GM15510 (cell line): ENCODE data around the gene KNDC1.

Source experiments
- POLR2A ChIP-seq: IDR thresholded peaks from 3 replicates; pipeline ENCODE4 v1.6.1; 2011; ENCODE audit warnings: borderline replicate concordance; ENCODE audit not compliant: insufficient read length; ENCODE audit errors: extremely low read depth

KNDC1 gene, protein sequence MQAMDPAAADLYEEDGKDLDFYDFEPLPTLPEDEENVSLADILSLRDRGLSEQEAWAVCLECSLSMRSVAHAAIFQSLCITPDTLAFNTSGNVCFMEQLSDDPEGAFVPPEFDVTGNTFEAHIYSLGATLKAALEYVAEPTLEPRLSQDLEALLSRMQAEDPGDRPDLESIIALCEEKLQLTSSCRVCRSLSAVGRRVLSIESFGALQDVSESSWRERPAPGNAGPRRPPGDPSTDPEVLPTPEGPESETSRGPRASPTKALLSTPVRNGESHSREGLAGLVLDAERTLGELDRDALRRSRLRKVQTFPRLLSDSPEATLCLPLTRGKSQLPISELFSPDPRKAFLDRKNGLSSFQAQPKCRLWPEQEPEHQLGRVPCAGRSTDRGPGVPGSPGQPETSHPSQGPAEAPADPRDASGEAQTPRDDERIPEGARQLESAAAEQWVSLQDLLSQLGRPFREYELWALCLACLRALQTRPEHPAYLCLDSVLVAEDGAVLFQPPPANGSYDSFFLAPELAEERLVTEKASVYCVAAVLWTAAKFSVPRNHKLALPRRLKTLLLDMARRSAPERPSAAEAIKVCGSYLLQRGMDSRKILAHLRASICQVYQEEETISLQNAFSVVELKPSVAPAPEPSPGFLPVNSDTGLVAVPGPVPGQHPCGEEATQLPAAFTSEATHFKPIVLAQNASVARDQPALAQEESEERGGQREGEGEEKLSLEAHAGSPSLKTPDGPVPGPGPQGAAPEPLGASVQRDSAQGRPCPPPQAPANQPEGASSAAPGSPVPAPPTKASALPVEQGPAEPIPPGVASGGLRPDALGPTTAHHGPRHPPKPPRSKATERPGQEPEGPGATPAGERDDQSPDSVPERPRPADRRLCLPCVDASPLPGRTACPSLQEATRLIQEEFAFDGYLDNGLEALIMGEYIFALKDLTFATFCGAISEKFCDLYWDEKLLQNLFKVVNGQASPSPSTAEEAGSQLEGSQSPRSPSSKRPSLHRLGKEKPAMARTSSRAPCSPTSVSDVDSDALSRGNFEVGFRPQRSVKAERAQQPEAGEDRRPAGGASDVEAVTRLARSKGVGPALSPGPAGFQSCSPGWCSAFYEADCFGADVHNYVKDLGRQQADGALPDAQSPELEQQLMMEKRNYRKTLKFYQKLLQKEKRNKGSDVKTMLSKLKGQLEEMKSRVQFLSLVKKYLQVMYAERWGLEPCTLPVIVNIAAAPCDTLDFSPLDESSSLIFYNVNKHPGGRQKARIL (N-terminal part only)

DNA sequence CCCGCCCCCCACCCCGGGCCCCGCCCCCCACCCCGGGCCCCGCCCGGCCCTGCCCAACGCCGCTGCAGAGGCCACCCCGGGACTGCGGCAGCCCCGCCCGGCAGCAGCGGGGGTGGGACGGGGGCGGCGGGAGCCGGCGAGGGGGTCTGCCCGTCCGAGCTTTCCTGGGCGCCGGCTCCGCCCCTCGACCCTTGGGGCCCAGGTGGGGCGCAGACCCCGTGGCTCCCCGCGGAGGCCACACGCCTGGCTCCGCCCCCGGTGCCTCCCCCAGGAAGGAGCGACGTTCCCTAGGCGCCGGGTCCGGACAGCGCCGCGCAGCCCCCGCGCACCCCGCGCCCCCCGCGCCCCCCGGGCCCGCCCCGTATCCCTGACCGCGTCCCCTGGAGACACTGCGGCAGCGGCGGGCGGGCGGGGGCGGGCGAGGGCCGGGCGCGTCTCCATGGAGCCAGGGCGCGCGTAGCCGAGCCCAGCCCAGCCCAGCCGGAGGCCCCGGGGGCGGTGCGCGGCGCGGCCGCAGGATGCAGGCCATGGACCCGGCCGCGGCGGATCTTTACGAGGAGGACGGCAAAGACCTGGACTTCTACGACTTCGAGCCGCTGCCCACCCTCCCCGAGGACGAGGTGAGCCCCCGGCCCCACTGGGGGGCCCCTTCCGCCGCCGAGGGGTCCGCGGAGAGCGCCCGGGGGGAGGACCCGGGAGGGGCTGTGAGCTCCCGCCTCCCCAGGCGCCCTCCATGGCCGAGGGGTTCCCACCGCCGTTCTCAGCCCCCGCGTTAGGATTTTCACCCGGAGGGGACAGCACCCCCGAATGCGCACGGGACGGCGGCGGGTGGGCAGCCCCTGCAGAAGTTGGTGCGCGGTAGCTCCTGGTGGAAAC, at the start of gene KNDC1:
TSS of gene KNDC1 (plus strand) at position 270 of the 876 bp plus-strand sequence. CDS start at position 519, 249 bp downstream.
- TF ChIP-seq POLR2A = no peak

DNA sequence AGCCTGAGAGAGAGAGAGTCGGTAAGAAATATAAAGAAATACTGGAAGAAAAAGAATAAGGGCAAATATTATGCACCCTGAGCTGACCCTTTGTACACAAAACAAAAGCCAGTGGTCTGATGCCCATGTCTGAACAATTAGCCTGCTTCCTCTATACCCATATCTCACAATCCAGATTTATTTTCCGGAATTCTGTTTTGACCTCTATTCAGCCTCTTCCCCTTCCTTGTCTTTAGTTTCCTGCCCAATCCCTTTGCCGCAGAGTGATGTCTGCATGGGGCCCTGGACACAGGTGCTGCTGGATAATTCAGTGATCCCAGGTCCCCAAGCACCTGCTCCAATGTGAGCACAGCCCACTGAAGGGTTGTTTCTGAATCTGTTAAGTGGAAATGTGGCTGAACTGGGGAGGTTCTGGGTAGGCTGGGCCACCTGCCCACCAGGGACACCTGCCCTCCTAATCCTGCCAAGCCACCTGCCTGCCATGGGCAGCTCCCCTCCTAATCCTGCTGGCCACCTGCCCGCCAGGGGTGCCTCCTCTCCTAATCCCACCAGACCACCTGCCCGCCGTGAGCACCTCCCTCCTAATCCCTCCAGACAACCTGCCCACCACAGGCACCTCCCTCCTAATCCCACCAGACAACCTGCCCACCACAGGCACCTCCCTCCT, 49.3 kb upstream of the KNDC1 start:
- no peak for TF ChIP-seq POLR2A

DNA sequence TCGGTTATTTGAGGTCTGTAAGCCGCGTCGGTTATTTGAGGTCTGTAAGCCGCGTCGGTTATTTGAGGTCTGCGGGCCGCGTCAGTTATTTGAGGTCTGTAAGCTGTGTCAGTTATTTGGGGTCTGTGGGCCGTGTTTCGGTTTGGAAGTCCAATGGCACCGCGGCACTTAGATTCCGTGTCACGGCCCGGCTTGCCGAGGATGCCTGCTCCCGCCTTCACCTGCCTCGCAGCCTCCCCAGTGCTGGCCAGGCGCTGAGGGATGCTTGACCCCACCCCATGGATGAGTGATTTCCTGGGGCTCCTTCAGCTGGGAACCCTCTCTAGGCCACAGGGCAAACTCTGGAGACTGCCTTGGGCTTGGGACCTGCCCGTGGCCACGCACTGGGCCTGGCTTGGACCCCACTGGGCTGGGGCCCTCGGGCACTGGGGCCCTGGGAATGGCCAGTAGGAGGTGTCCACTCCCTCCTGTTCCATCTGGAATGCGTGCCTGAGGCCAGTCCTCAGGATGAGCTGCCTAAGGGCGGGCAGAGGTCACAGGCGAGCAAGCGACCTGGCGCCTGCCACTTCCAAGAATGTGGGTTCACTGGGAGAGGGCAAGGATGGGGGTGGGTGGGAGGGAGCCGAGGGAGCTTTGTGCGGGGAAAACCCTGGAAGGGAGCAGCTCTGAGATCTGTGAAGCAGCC, 46.7 kb upstream of the KNDC1 start:
- no peak for TF ChIP-seq POLR2A

DNA sequence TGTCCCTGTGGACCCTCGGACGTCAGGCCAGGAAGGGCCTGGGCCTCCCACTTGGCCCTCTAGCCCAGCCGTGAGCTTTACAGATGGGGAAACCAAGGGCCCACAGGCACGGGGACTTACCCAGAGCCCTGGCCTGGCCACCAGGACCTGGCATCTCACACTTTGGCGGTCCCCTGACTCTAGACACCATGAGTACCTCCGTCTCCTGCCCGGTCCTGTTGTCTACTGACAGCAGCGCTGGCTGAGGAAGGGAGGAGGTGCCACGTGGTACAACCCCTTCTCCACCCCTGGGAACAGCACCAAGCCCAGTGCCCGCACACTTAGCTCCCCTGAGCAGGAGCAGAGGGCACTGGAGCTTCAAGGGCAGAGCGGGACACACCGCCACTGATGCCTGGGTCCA, 46.2 kb upstream of the KNDC1 start:
- no peak for TF ChIP-seq POLR2A

DNA sequence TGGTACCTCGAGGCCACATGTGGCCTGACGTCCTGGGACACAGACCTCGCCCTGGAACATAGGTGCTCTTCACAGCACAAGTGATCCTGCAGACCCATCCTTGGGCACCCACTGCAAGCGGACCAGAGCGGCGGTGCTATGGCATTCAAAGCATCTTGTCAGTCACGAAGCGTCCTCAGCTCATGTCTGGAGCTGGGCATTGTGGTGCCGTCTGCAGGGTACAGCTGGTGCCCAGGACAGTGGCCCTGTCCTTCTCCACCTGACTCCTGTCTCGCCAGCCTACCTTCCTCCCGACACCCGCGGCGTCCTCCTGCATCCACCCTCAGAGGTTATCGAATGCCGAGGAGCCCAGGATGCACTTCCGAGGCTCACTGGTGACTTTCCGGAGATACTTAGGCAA, 45.8 kb upstream of the KNDC1 start:
- no peak for TF ChIP-seq POLR2A

DNA sequence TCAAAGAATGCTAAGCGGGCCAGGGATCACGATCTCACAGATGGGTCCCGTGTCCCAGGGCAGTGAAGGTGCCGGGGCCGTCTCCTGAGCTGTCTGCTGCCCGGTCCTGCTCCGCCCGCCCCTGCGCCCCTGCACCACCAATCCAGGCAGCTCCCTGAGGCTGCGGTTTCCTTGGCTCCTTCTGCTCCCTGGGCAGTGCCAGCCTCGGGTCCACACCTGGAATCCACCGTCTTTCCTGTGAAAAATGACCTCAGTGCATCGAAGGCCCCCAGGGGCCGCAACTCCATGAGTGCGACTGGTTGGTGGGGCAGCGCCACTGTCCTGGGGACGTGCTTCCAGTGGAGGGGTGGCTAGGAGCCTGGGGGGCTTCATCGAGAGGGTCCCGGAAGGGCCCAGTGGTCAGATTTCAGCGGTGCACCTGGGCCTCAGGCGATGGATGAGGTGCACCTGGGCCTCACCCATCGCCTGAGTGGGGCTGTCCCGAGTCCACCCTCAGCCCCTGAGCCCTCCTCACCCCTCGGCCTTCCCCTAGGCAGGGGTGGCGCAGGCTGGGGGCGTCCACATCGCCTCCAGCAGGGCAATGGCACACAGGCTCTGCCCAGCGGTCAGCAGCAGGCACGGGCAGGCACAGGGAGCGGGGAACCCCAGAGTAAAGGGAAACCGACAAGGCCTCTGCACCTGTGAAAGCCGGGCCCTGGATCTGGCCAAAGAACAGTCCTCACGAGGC, 45.1 kb upstream of the KNDC1 start:
- no peak for TF ChIP-seq POLR2A

DNA sequence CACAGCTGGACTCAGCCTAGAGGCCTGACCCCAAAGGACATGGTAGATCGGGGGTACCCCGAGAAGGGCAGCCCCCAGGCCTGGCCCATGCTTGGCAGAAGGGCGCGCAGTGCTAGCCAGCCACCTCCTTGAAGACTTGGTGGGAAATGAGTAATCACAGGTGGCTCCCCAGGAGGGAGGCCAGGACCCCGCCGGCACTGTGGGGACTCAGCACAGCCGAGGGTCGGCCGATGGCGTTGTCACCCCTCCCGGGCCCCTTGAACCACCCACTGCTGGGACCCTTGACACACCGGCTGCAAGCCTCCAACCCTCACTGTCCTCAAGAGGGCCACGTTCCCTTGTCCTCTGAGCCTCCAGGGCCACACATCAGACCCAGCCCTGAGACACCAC, 44.6 kb upstream of the KNDC1 start:
- no peak for TF ChIP-seq POLR2A

DNA sequence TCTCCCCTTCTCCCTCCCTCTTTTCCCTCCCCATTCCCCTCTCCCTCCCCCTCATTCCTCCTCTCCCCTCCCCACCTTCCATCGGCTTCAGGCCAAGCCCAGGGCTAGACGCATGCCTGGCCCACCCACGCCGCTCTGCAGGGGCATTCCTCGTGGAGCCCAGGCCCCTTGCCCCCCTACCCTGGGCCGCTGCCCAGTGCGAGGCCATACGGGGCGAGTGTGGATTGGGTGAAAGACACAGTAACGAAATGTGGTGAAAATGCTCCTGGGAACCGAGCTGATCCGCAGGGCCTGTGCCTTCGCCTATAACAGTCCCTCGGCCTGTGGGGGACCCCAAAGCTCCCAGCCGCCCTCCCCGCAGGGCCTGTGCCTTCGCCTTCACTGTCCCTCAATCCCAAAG, 44.0 kb upstream of the KNDC1 start:
- no peak for TF ChIP-seq POLR2A

DNA sequence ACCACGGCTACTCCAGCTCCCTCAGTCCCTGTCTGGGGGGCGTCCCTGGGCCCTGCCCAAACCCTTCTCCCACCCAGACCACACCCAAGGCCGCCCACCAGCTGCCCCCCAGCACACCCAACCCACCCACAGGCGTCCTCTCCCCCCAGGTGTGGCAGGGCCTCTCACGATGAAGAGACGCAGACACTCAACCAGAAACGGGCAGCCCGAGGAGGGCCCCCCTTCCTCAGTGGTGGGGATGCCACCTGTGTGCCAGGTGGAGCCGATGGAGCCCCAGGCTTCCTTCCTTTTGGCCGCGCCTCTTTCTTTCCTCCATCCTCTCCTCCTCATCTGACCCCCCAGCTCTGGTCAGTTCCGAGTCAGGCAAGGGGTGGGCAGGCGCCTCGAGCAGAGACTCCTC, 43.6 kb upstream of the KNDC1 start:
- no peak for TF ChIP-seq POLR2A

DNA sequence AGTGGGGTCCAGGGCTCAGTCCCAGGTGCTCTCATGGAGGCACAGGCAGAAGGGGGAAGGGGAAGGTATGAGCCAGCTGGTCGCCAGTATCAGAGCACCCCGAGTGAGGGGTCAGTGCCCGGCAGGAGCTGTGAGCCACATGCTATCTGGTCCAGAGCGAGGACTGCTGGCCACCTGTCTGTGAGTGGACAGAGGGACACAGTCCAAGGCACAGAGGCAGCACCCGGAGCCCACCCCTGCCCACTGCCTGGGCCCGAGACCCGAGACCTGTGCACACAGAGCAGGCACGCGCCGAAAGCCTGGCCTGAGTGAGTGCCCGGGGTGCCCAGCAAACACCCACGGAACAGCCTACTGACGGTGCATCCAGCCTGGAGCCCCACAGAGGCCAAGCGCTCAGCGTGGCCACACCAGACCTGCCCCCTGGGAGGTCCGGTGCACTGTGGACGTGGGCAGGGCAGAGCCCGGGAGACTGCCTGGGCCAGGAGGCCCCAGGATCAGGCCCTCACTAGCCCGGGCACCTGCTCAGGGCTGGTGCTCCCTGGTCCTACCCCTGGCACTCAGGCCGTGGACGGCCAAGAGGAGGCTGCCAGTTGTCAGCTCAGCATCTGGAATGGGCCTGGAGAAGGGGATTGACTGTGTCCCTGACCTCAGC, 42.9 kb upstream of the KNDC1 start:
- TF ChIP-seq POLR2A = no peak

DNA sequence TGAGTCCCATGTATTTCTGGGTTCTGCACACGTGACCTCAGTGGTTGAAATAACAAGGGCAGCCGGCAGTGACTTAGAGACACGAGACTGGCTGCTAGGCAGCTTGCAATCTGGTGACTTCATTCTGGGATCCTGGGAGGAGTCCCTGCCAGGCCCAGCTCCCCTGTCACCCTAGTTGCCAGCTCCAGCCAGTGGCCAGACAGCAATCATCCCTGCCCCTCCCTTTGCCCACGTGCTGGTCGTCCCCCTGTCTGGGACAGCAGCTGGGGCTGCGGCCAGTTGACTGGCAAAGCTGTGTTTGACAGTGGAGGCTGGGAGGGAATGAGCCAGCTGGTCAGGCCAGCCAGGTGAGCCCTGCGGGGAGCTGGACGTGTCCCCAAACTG, 42.3 kb upstream of the KNDC1 start:
- TF ChIP-seq POLR2A = no peak

DNA sequence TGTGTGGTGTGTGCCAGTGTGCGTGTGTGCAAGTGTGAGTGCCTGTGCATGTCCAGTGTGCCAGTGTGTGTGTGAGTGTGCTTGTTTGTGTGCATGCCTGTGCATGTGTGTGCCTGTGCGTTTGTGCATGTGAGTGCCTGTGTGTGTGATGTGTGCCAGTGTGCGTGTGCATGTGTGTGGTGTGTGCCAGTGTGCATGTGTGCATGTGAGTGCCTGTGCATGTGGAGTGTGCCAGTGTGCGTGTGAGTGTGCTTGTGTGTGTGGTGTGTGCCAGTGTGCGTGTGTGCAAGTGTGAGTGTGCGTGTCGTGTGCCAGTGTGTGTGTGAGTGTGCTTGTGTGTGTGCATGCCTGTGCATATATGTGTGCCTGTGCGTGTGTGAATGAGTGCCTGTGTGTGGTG, 38.5 kb upstream of the KNDC1 start:
- no peak for TF ChIP-seq POLR2A
